SK-N-SH (cell line): Measurements from ENCODE around the gene SAPCD2. TPM values are rescaled to one million over a fixed set of nuclear protein-coding genes. Genes with fewer than 3 reads are reported as not detected.

ENCODE experiments used
- CTCF ChIA-PET: fragments of 300-600, 350-600 bp; formaldehyde crosslinking; extraction: SDS; loops from one replicate; lab custom pipeline; 2021; lab: Yijun Ruan, JAX
- POLR2A ChIA-PET: fragments of 350-600 bp; sonication (Branson Sonifier 250); formaldehyde crosslinking; extraction: SDS; loops from one replicate; lab custom pipeline; 2020; ENCODE audit warnings: antibody characterized with exemption, inconsistent platforms; lab: Yijun Ruan, JAX
- DNase-seq: peaks from one replicate; pipeline ENCODE4 v3.0.0; 2012
- H2AFZ ChIP-seq: fragments of 200-600 bp; sonication (generic); 2 replicates; pipeline ENCODE4 v1.8.1; 2016; ENCODE audit warnings: antibody characterized with exemption, mild to moderate bottlenecking, low read depth
- H3F3A ChIP-seq: fragments of 200-600 bp; sonication (generic); replicated peaks from 2 replicates; pipeline ENCODE3; 2016; ENCODE audit warnings: antibody characterized with exemption, mild to moderate bottlenecking; ENCODE audit not compliant: insufficient read depth
- H3K27ac ChIP-seq, 2 experiments: fragments of 200-500 bp in 1 of 2; fragments of 200-600 bp in 1 of 2; sonication (Bioruptor generic) in 1 of 2; sonication (generic), shearing (Covaris generic) in 1 of 2; 2 replicates each; pipeline versions ENCODE4 v1.5.1 to v1.6.1; 2014 to 2016; ENCODE audit warnings: low read depth in 2 of 2, inconsistent platforms in 1 of 2, low read length in 1 of 2, mild to moderate bottlenecking in 1 of 2, mixed read lengths in 1 of 2
- H3K27me3 ChIP-seq: fragments of 200-600 bp; sonication (generic), shearing (Covaris generic); 2 replicates; pipeline ENCODE4 v1.6.1; 2016; ENCODE audit warnings: mixed run types; ENCODE audit not compliant: insufficient read depth
- H3K36me3 ChIP-seq, 2 experiments: fragments of 200-500 bp in 1 of 2; fragments of 200-600 bp in 1 of 2; sonication (Bioruptor generic) in 1 of 2; sonication (generic) in 1 of 2; replicated peaks in 1 of 2; 2 replicates each; pipeline versions ENCODE3 to v1.5.1; 2014 to 2016; ENCODE audit warnings: low read length in 1 of 2, mild to moderate bottlenecking in 1 of 2; ENCODE audit not compliant: insufficient read depth in 2 of 2, control insufficient read depth in 1 of 2
- H3K4me1 ChIP-seq, 2 experiments: fragments of 200-500 bp in 1 of 2; fragments of 200-600 bp in 1 of 2; sonication (Bioruptor generic) in 1 of 2; sonication (generic), shearing (Covaris generic) in 1 of 2; 2 replicates each; pipeline versions ENCODE4 v1.5.1 to v1.6.1; 2014 to 2016; ENCODE audit warnings: low read depth in 1 of 2, low read length in 1 of 2, mixed run types in 1 of 2; ENCODE audit not compliant: insufficient read depth in 2 of 2, control insufficient read depth in 1 of 2
- H3K4me2 ChIP-seq: fragments of 200-600 bp; sonication (generic), shearing (Covaris generic); 2 replicates; pipeline ENCODE4 v1.6.1; 2017; ENCODE audit warnings: mixed run types
- H3K4me3 ChIP-seq, 2 experiments: fragments of 200-500 bp in 1 of 2; fragments of 200-600 bp in 1 of 2; sonication (Bioruptor generic) in 1 of 2; sonication (generic), shearing (Covaris generic) in 1 of 2; 2 replicates each; pipeline versions ENCODE4 v1.5.1 to v1.8.1; 2014 to 2016; ENCODE audit warnings: low read depth in 2 of 2, inconsistent platforms in 1 of 2, low read length in 1 of 2, mild to moderate bottlenecking in 1 of 2, mixed read lengths in 1 of 2, moderate library complexity in 1 of 2
- H3K79me2 ChIP-seq: fragments of 200-600 bp; sonication (generic); 2 replicates; pipeline ENCODE4 v1.8.1; 2017; ENCODE audit warnings: mild to moderate bottlenecking; ENCODE audit not compliant: insufficient read depth
- H3K9ac ChIP-seq: fragments of 200-600 bp; sonication (generic); 2 replicates; pipeline ENCODE4 v1.6.1; 2017; ENCODE audit warnings: mixed run types
- H3K9me2 ChIP-seq: fragments of 200-600 bp; sonication (generic); 2 replicates; pipeline ENCODE4 v1.6.1; 2017; ENCODE audit warnings: mixed run types
- H3K9me3 ChIP-seq: fragments of 200-600 bp; sonication (generic); 2 replicates; pipeline ENCODE4 v1.6.1; 2017; ENCODE audit warnings: mixed run types, mild to moderate bottlenecking, moderate library complexity
- H4K20me1 ChIP-seq: fragments of 200-600 bp; sonication (generic); 2 replicates; pipeline ENCODE4 v1.6.1; 2017; ENCODE audit warnings: mild to moderate bottlenecking, mixed run types; ENCODE audit not compliant: insufficient read depth
- CHD2 ChIP-seq: fragments of 150-350 bp; IDR thresholded peaks from 2 replicates; pipeline ENCODE4 v1.6.1; 2018; ENCODE audit warnings: low read length; ENCODE audit not compliant: partially characterized antibody
- ELF1 ChIP-seq: IDR thresholded peaks from 2 replicates; pipeline ENCODE4 v1.4.0; 2012
- FOSL2 ChIP-seq: IDR thresholded peaks from 2 replicates; pipeline ENCODE4 v1.4.0; 2012; ENCODE audit warnings: low read depth, mild to moderate bottlenecking, moderate library complexity, borderline replicate concordance
- FOXJ3 ChIP-seq: sonication (generic); formaldehyde crosslinking; IDR thresholded peaks from 2 replicates; pipeline ENCODE4 v1.5.1; 2020; ENCODE audit warnings: mild to moderate bottlenecking, missing genetic modification reagents
- FOXM1 ChIP-seq: IDR thresholded peaks from 2 replicates; pipeline ENCODE4 v1.4.0; 2012; ENCODE audit warnings: low read depth, mild to moderate bottlenecking
- GABPA ChIP-seq: IDR thresholded peaks from 2 replicates; pipeline ENCODE4 v1.4.0; 2012; ENCODE audit warnings: low read depth, mild to moderate bottlenecking
- NRF1 ChIP-seq: IDR thresholded peaks from 2 replicates; pipeline ENCODE4 v1.6.1; 2012; ENCODE audit warnings: low read depth, mild to moderate bottlenecking, low read length
- RAD21 ChIP-seq: IDR thresholded peaks from 2 replicates; pipeline ENCODE4 v1.6.1; 2012; ENCODE audit warnings: mild to moderate bottlenecking, low read length
- RCOR1 ChIP-seq: fragments of 150-350 bp; IDR thresholded peaks from 2 replicates; pipeline ENCODE4 v1.6.1; 2017; ENCODE audit warnings: antibody characterized with exemption, low read length
- RXRA ChIP-seq: IDR thresholded peaks from 2 replicates; pipeline ENCODE4 v1.4.0; 2012; ENCODE audit warnings: low read depth, mild to moderate bottlenecking, borderline replicate concordance
- SMC3 ChIP-seq: IDR thresholded peaks from 2 replicates; pipeline ENCODE4 v1.6.1; 2012; ENCODE audit warnings: low read depth, low read length, improper control_type of control experiment
- TAF1 ChIP-seq: IDR thresholded peaks from 2 replicates; pipeline ENCODE4 v1.6.1; 2012; ENCODE audit warnings: low read depth, mild to moderate bottlenecking, low read length, moderate library complexity, borderline replicate concordance
- TCF12 ChIP-seq: IDR thresholded peaks from 2 replicates; pipeline ENCODE4 v1.4.0; 2012
- TEAD4 ChIP-seq: IDR thresholded peaks from 2 replicates; pipeline ENCODE4 v1.4.0; 2012; ENCODE audit warnings: mild to moderate bottlenecking, borderline replicate concordance; ENCODE audit not compliant: insufficient read depth
- YY1 ChIP-seq: IDR thresholded peaks from 2 replicates; pipeline ENCODE4 v1.4.0; 2012; ENCODE audit warnings: low read depth, mild to moderate bottlenecking
- WGBS: methylation state at CpG from one replicate; pipeline ENCODE4 v1.1.6; 2017; ENCODE audit warnings: low lambda C conversion rate; 5-methylcytosine and 5-hydroxymethylcytosine counted together
- polyA plus RNA-seq, 3 experiments: library from polyadenylated mRNA; depleted of rRNA; stranded (reverse); fragments of >200 nt; gene quantifications; 2 replicates each; pipeline ENCODE4 v1.2.3, GENCODE V29; 2012
- TF ChIP-seq, protein P1 (sequence below): IDR thresholded peaks from 2 replicates; pipeline ENCODE4 v1.4.0; 2012; ENCODE audit warnings: low read depth, borderline replicate concordance
- TF ChIP-seq, protein P2 (sequence below): IDR thresholded peaks from 2 replicates; pipeline ENCODE4 v1.4.0; 2012; ENCODE audit warnings: low read depth
- TF ChIP-seq, protein P3 (sequence below): IDR thresholded peaks from 2 replicates; pipeline ENCODE4 v1.6.1; 2012; ENCODE audit warnings: mild to moderate bottlenecking, low read depth, low read length, moderate library complexity
- TF ChIP-seq, protein P4 (sequence below): fragments of 150-350 bp; IDR thresholded peaks from 2 replicates; pipeline ENCODE4 v1.6.1; 2017; ENCODE audit warnings: antibody characterized with exemption, low read length, low read depth, borderline replicate concordance

The SAPCD2 gene
- polyA plus RNA-seq, 1 of the 3 experiments (the other 2 are of a cell fraction): 6.0 TPM

DNA sequence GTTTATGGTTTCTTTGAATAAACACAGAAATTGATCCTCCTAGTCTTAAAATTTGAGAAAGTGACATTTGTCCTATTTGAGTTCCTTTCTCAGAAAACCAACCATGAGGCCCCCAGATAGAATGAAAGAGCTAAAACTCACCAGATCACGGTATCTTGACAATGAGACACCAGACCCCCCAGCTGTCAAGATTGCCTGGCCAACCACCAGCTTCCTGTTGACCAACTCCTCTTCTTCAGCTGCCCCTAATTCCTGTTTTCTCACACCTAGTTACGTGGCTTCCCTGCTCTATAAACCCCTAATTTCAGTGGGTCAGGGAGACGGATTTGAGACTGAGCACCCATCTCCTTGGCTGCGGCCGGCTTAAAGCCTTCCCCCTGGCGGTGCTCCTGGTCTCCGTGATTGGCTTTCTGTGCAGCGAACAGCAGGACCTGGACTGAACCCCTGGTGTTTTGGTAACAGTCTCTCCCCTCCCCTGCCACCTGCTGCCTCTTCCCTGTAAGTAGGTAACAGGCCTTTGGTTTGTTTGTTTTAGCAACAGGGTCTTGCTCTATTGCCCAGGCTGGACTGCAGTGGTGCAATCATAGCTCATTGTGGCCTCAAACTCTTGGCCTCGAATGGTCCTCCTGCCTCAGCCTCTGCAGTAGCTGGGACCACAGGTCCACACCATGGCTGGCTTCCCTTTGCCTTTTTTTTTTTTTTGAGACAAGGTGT lies 11.7 kb downstream of the SAPCD2 start:
- H3K9me2 ChIP-seq: no peaks in the 10 kb centered on the region
- 91% methylated on average over 9 of the region's 9 CpGs for WGBS
- no peak overlapping the region for H3K4me2 ChIP-seq
- ChIA-PET CTCF (interaction anchor here (1.0 to 19.8 kb wide), 3 partner anchors 7 to 29 kb away, joined by 4 to 803 read pairs (median 803); partner anchors contain the start of genes ENTPD2, NPDC1 and SAPCD2), POLR2A (no interaction called here)
- peaks cover 0 to 27% of the 10 kb centered on the region in 2 experiments; a peak in 2 of 4 replicates for H3K4me1 ChIP-seq
- no peaks in the 10 kb centered on the region for H3K9me3 ChIP-seq
- H4K20me1 ChIP-seq: no peaks in the 10 kb centered on the region
- DNase-seq: no peak
- H3F3A ChIP-seq: no peaks in the 10 kb centered on the region
- H3K36me3 ChIP-seq: no peaks in the 10 kb centered on the region
- H2AFZ ChIP-seq: no peak overlapping the region
- H3K27ac ChIP-seq: no peak overlapping the region
- no peak overlapping the region for H3K9ac ChIP-seq
- no peaks in the 10 kb centered on the region for H3K79me2 ChIP-seq
- TF ChIP-seq YY1 (no peak), TAF1 (no peak), TEAD4 (no peak), FOSL2 (no peak), GABPA (no peak), FOXM1 (no peak), RAD21 (no peak), ELF1 (no peak), TCF12 (no peak), SMC3 (no peak), RXRA (no peak), RCOR1 (no peak), NRF1 (no peak), FOXJ3 (CRISPR knock-in tag) (no peak), CHD2 (no peak)
- TF ChIP-seq, protein P1, sequence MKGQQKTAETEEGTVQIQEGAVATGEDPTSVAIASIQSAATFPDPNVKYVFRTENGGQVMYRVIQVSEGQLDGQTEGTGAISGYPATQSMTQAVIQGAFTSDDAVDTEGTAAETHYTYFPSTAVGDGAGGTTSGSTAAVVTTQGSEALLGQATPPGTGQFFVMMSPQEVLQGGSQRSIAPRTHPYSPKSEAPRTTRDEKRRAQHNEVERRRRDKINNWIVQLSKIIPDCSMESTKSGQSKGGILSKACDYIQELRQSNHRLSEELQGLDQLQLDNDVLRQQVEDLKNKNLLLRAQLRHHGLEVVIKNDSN: no peak
- TF ChIP-seq, protein P2, sequence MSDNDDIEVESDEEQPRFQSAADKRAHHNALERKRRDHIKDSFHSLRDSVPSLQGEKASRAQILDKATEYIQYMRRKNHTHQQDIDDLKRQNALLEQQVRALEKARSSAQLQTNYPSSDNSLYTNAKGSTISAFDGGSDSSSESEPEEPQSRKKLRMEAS: no peak
- TF ChIP-seq, protein P3, sequence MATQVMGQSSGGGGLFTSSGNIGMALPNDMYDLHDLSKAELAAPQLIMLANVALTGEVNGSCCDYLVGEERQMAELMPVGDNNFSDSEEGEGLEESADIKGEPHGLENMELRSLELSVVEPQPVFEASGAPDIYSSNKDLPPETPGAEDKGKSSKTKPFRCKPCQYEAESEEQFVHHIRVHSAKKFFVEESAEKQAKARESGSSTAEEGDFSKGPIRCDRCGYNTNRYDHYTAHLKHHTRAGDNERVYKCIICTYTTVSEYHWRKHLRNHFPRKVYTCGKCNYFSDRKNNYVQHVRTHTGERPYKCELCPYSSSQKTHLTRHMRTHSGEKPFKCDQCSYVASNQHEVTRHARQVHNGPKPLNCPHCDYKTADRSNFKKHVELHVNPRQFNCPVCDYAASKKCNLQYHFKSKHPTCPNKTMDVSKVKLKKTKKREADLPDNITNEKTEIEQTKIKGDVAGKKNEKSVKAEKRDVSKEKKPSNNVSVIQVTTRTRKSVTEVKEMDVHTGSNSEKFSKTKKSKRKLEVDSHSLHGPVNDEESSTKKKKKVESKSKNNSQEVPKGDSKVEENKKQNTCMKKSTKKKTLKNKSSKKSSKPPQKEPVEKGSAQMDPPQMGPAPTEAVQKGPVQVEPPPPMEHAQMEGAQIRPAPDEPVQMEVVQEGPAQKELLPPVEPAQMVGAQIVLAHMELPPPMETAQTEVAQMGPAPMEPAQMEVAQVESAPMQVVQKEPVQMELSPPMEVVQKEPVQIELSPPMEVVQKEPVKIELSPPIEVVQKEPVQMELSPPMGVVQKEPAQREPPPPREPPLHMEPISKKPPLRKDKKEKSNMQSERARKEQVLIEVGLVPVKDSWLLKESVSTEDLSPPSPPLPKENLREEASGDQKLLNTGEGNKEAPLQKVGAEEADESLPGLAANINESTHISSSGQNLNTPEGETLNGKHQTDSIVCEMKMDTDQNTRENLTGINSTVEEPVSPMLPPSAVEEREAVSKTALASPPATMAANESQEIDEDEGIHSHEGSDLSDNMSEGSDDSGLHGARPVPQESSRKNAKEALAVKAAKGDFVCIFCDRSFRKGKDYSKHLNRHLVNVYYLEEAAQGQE: no peak
- TF ChIP-seq, protein P4, sequence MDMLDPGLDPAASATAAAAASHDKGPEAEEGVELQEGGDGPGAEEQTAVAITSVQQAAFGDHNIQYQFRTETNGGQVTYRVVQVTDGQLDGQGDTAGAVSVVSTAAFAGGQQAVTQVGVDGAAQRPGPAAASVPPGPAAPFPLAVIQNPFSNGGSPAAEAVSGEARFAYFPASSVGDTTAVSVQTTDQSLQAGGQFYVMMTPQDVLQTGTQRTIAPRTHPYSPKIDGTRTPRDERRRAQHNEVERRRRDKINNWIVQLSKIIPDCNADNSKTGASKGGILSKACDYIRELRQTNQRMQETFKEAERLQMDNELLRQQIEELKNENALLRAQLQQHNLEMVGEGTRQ: no peak
- H3K27me3 ChIP-seq: no peaks in the 10 kb centered on the region
- no peak overlapping the region for H3K4me3 ChIP-seq
